Measurements from ENCODE around the gene BICDL2.

- TF ChIP-seq, protein P1, sequence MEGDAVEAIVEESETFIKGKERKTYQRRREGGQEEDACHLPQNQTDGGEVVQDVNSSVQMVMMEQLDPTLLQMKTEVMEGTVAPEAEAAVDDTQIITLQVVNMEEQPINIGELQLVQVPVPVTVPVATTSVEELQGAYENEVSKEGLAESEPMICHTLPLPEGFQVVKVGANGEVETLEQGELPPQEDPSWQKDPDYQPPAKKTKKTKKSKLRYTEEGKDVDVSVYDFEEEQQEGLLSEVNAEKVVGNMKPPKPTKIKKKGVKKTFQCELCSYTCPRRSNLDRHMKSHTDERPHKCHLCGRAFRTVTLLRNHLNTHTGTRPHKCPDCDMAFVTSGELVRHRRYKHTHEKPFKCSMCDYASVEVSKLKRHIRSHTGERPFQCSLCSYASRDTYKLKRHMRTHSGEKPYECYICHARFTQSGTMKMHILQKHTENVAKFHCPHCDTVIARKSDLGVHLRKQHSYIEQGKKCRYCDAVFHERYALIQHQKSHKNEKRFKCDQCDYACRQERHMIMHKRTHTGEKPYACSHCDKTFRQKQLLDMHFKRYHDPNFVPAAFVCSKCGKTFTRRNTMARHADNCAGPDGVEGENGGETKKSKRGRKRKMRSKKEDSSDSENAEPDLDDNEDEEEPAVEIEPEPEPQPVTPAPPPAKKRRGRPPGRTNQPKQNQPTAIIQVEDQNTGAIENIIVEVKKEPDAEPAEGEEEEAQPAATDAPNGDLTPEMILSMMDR (conservative IDR thresholded peaks at IDR 0.05 in 1 of 2, IDR thresholded peaks at IDR 0.05 in 1 of 2; ENCODE audit: low read depth in 1 of 2, low read length in 2 of 2): no peak
- no peak for TF ChIP-seq EZH2 (IDR thresholded peaks at IDR 0.05; ENCODE audit: low read length, missing control alignments)
These were observed 43.3 kb upstream of the BICDL2 start for GRCh38 chr16:3080024-3080423.

Measured in fibroblast of lung (primary cell).